HG03108 (cell line): ENCODE results near the gene GNAI2.
A peak's percentile ranks its signal among the peaks of the same experiment; 100 is the strongest.
"Not testable (repeated sequence)": the region's sequence is repeated elsewhere in the genome, so short reads cannot be mapped to it uniquely, and the experiment has no call there.

Source experiments
- ATAC-seq: cut with Tn5 transposase; IDR thresholded peaks from one replicate; pipeline ENCODE4 v1.9.1; 2021; ENCODE audit warnings: moderate library complexity; ENCODE audit not compliant: unreplicated experiment

GNAI2 gene

DNA sequence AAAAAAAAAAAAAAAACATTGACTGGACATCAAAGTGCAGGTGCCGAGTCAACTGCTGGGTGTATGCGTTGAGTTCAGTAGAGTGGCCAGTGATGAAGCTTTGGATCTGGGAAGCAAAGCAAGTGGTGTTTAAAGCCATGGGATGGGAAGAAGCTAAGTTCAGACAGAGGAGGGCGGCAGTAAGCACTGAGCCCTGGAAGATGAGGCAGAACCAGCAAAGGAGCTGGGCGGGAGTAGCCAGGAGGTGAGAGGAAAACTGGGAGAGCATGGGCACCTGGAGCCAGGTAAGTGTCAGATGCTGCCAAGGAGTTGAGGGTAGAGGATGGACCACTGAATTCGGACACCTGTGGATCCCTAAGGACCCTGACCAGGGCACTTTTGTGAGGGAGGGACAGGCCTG is 11.4 kb upstream of the GNAI2 start:
- no peak for ATAC-seq

- peak; percentile 8 for ATAC-seq
Measured at GRCh38 chr3:50226888-50227389, 9.1 kb upstream of the GNAI2 start.

DNA sequence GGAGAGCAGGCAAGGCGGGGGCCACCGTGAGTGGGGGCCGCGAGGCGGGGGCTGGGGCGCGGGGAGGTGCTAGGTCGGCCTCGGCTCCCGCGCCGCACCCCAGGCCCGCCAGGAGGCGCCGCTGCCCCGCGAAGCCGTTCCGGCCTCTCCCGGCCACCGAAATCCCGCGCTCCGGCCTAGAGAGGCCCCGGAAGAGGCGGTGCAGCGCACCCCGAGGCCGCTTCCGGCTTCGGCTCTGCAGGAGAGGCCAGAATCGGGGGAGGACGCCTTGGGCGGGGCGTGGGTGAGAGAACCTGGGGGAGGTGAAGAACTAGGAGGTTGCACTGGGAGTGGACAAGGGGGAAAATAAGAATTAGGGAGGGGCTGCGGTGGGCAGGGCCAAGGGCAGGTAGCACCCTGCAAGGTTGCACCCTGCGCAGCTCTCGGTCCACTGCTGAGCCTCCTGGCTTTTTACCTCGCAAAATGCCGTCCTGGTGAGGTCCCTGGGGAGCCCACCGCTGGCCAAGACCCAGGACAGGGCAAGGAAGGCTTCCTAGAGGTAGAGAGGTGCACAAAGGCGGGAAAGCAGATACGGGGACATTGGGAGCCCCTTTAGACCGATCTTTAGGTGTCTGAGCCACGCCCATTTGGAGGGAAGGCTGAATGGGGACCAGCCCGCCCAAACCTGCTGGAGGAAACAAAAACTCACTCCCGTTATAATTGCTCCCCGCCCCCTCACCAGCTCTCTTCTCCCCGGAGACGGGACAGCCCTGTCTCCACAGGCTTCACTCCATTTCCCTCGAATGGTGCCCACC is 8.4 kb upstream of the GNAI2 start:
- peak; percentile 87 for ATAC-seq

DNA sequence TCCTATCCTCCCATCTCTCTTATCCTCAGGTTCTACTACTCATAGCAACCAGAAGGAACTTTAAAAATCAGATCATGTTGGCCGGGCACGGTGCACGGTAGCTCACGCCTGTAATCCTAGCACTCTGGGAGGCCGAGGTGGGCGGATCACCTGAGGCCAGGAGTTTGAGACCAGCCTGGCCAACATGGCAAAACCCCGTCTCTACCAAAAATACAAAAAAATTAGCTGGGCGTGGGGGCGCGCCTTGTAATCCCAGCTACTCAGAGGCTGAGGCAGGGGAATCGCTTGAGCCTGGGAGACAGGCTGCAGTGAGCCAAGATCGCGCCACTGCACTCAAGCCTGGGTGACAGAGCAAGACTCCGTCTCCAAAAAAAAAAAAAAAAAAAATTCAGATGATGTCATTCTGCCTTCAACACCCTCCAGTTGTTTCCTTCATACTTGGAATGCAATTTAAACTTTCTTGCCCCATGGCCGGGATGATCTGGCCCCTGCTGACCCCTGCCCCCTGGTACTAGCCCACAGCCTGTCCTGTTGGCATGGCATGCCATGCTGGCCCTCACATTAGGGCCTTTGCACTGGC is 7.7 kb upstream of the GNAI2 start:
- not testable (repeated sequence) for ATAC-seq

DNA sequence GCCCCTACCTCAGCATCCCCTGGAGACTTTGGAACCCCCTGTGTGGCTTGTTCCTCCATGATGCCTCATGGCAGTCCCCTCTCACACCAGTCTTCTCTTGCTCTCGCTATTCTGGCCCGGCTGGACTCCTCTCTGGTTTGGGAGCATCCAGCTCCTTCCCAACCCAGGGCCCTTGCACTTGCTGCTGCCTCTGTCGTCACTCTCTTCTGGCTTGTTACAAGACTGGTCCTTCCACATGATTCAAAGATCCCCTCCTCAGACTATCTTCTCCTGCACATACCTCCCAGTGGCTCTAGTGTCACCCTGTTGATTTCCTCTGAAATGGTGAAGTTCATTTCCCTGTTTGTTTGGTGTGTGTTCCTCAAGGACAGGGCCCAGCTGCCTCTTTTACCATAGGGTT is 6.5 kb upstream of the GNAI2 start:
- no peak for ATAC-seq

DNA sequence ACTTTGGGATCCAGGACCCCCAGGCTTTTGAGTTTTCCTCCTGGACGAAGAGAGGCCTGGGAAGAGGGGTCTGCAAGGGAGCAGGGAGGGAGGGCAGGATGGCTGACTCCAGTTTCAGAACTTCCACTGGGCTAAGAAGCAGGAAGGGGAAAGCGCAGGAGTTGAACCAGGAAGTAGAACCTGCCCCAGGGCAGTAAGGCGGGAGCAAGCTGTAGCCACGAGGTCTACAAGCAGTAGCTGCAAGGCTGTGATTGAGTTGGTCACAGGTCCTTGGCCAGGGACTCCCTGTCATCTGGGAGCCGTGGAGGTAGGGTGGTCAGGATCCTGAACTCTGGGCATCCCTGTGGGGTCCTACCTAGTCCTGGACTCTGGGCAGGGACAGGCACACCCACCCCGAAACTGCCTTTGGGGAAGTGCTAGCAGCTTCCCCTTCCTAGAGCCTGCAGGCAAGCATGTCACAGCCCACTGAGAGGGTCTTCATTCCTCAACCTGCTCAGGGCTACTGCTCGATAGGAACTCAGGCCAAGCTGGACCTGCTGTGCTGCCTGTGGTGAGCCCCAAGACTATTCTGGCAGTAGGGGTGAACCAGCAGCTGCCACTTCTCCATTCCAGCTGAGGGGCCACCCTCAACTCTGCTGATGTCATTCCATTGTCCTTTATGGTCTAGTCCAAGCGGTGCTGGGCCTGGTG is 5.8 kb upstream of the GNAI2 start:
- no peak for ATAC-seq

DNA sequence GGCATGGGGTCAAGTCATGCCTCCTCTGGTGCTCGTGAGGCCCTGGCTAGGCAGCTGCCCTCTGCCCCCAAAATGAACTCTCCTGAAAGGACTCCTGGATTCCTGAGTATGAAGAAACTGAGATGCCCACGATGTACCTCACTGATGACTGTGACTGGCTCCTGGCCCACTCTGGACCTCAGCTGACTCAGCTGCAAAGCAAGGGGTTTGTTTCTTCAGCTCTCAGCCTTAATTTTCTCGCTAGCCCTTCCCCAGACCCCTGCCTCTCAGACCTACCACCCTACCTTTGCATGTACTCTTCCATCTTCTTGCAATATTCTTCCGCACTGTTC is 5.2 kb upstream of the GNAI2 start:
- no peak for ATAC-seq

DNA sequence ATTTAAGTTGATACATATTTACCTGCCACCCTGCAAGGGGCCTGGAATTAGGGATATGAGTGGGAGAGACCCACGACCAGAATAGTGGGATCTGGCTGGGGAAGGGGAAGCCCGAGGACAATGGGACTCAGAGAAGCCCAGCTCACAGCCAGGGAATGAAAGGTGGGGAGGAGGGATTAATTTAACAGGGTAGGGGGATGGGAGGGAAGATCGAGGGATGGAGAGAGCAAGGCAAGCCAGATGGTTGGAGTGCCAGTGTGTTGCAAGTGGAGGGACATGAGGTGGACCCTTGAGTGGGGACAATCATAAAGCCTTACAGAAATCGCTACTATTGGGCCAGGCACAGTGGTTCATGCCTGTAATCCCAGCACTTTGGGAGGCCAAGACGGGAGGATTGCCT is 4.4 kb upstream of the GNAI2 start:
- ATAC-seq = no peak

- no peak for ATAC-seq
Measured at GRCh38 chr3:50232303-50232702, 3.7 kb upstream of the GNAI2 start.

GRCh38 chr3:50233176-50233575 is 2.8 kb upstream of the GNAI2 start:
- no peak for ATAC-seq

DNA sequence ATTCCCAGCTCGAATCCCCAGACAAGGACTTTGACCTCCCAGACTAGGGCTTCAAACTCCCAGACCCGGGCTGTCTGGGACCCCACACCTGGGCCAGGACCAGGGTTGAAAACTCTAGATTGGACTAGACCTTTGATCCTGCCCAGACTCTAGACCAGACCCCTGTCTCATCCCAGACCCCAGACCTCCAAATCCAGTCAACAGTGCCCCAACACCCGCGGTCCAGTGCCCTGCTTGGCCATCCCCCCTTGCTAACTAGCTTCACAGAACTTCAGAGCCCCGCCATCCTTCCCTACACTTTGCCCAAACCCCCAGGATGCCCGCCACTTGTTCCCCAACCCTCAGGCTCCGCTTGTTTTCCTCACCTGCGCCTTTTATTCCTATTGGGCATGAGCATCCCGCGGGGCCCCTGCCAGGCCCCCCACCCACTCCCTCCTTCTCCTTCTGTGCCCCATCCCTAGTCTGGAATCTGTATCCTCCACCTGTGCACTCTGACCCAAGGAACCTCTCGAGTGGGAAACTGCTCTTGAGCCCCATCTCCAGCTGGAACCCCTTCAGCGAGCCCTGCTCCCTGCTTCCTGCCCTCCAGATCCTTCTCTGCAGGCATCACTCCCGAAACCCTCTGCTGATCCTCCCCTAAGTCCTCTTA is 604 bp downstream of the GNAI2 start:
- no peak for ATAC-seq

DNA sequence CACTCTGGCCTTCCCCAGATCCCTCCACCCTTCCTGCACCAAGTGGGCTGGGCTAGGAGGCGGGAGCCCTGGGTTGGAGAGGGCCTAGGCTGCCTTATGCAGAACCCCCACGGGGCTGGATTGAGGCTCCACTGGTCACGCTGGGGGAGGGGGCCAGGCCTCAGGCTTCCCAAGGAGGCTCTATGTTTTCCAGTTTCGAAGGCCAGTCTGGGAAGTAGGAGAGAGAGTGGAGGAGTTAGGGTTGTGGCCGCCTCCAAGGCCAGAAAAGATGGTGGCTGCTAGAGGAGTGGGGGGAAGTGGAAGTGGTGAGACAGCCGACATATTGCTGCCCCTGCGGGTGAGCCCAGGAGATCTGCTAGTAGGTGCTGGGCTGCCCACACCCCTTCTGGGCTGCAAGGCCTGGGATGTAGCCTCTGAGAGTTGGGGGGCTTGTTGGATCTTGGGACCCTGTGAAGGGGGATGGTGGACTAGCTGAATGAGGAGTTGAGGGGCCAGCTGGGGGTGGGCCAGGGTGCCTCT is 1.2 kb downstream of the GNAI2 start:
- no peak for ATAC-seq

DNA sequence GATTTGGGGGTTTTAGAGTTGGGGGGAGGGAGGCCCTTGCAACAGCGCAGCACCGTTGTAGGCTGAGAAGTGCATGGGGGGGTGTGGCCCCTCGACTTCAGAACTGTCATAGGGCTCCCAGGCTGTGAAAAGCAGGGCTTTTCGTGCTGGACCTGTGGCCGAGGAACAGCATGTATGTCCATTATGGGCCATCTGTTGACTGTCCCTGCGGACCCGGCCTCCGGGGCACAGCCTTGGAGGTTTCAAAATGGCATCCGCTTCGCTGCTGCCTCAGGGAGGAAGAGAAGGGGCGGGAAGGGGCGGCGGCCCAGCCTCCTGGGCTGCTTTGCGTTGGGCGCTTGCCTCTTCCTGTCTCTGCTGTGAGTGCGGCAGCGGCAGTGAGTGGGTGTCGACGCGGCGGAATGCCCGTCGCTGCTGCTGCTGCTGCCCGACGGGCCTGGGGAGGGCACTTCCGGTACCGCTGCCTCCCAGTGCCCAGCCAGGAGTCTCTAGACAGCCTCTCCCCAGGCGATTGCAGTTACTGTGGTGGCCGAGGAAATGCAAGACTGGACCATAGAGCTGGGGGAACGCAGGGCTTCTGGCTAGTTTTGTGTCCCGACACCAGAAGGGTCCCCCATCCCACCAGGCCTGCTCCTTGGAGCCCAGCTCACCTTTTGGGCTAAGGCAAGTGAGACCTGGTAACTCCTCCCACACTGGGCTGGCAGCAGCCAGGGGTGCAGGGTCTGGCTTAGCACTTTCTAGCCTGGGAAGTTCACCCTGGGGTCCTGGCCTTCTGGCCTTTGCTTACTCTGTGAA is 1.9 kb downstream of the GNAI2 start:
- ATAC-seq = peak; percentile 31

DNA sequence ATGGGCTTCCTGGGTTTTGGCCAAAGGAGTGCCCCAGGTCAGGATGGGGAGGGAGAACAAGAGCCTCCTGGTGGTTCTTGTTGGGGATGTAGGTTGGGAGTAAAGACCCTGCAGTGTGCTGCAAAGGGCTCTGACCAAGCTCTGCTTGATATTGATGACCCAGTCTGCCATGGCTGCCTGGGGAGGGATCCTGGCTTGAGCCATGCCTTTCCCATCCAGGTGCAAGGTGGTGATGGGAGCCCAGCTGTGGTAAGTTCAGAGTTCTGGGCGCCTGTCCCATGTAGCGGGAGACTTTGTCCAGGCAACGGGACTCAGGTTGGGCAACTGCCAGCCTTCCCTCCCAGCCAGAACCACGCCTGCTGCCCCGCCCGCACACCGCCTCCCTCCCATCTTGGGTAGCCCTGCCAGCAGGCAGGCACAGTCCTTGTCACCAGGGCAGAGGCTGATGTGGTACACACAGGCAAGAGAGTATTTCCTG is 2.6 kb downstream of the GNAI2 start:
- ATAC-seq = no peak

DNA sequence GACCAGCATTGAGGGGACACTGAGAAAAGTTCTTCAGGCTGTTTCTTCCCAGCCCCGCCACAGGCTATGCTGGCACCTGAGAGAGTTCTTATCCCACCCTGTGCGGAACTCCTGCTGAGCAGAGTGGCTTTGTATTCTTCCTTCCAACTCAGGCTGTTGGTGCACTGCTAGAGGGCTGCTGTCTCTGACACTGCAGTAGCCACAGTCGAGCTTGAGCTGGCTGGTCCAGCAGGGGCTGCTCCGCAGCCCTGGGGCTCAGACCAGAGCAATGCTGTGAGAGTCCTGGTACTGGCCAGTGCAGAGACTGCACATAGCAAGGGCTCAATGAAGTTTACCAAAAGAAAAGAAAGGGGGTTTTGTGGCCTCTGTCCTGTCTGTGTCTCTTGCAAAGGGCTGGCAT is 3.6 kb downstream of the GNAI2 start:
- ATAC-seq = no peak

DNA sequence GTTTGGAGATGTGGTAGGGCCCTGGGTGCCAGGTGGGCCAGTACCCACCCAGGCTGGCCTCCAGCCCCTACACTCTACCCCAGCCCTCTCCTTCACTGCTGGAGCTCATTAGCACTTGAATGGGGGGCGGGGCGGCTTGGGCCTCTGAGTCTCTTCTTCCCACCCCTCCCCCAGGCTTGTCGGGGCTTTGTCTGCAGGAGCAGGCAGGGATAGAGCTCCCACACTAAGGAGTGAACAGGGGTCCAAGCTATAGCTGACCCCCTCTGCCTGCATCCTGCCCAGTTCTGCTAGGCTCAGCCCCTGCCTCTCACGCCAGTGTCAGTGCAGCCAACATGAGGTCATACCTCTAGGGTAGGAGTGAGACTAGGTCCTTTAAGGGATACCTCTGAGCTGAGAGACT is 5.2 kb downstream of the GNAI2 start:
- no peak for ATAC-seq

DNA sequence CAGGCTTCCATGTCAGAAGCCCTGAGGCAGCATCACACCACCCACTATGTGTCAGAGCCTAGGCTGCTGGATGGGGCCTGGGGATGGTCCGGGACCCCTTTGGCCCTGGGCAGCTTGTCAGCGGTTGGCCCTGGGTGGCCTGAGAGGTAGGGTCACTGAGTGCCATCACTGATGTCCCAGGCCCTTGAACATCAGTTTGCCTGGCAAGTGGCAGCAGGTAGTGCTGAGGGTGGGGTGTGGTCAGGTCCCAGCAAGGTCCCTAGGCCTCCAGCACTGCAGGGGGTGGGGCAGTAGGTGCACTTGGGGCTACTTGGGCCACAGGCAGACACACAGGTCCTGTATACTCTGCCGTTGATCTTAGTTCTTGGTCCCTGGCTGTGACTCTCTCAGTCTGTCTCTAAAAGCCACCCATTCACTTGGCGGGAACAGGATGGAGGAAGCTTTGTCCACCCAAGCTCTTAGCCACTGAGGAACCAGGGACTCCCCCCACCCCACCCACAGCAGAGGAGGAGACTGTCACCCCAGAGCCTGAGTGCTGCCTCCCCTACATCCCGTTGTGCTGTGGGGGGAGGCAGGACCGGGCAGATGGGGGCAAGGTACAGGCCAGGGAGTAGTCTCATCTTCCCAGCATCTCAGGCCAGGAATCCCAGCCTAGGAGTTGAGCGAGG is 5.8 kb downstream of the GNAI2 start:
- no peak for ATAC-seq

DNA sequence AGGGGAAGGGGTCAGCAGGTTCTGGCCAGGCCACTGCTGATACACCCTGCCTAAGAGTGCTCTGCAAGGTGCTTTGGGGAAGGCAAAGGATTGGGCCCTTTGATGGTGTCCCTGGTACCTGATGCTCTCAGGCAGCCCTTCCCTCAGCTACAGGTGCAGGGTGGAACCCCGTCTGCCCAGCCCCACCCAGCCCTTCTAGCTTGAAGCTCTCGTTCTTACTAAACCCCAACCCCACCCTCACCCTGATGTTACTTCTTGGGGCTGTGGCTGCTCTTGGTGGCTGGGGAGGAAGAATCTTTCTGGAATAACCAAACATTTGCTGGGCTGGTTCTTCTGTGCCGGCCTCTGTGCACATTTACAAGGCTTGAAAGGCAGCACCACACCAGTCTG is 6.4 kb downstream of the GNAI2 start:
- ATAC-seq = no peak

- no peak for ATAC-seq
Measured at GRCh38 chr3:50242851-50243542, 7.0 kb downstream of the GNAI2 start.

DNA sequence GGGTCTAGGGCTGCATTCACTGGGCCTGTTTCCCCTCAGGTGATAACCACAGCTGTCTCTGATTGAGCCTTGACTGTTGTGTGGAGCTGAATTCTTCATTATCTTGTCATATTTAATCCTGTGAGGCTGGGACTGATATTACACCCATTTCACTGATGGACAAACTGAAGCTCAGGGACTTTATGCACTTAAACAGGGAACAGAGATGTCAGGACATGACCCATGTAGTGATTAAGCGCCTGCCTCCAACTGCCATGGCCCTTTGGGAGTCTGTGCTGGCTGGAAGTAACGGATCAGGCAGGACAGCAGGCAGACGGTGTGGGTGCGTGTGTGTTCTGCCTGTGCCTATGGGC is 7.5 kb downstream of the GNAI2 start:
- no peak for ATAC-seq
